ENCODE data around the gene ALDH3A1.

GRCh38 chr17:19713462-19713861 lies 34.6 kb downstream of the ALDH3A1 start:
- TF ChIP-seq CTCF (IDR thresholded peaks at IDR 0.05 in 8 of 11, conservative IDR thresholded peaks at IDR 0.05 in 3 of 11): no peak
- TF ChIP-seq POLR2AphosphoS5 (IDR thresholded peaks at IDR 0.05): no peak

Measured in spleen (tissue), 7 donors.